HCT116 (cell line): ENCODE data around the gene TXNL1. TPM values are rescaled to one million over a fixed set of nuclear protein-coding genes. Genes with fewer than 3 reads are reported as not detected.

Experiments
- ATAC-seq: fragments of 200-7000 bp; cut with Tn5 transposase; 2 replicates; pipeline ENCODE4 v1.9.1; 2020; ENCODE audit warnings: mild to moderate bottlenecking, moderate library complexity
- BruUV-seq: library from RNA; stranded (reverse); fragments of 400-500 nt; replicated peaks from 2 replicates; lab custom pipeline; 2021; lab: Mats Ljungman, UMichigan
- CTCF ChIA-PET: fragments of 300-600 bp; sonication (Branson Sonifier 250); formaldehyde crosslinking; loops from one replicate; lab custom pipeline; 2021; ENCODE audit warnings: antibody characterized with exemption; lab: Charles Lee
- POLR2A ChIA-PET: fragments of 300-600, 350-600 bp; sonication (Branson Sonifier 250); formaldehyde crosslinking; loops from one replicate; lab custom pipeline; 2021; ENCODE audit warnings: antibody characterized with exemption; lab: Charles Lee
- RAD21 ChIA-PET, 2 experiments: fragments of 300-600 bp; sonication (Branson Sonifier 250); formaldehyde crosslinking; loops; one replicate each; lab custom pipeline; 2023; ENCODE audit warnings: low total read pairs in 2 of 2; ENCODE audit not compliant: uncharacterized antibody in 2 of 2, unreplicated experiment in 2 of 2, low non-redundant PET in 1 of 2; lab: Charles Lee
- DNase-seq: peaks from one replicate; pipeline ENCODE4 v3.0.0-alpha.2; 2010; ENCODE audit warnings: low read depth, low spot score
- H2AFZ ChIP-seq: fragments of 200-600 bp; shearing (Covaris generic), sonication (generic); 2 replicates; pipeline ENCODE4 v1.6.1; 2017; ENCODE audit warnings: low read depth, mixed run types, mixed read lengths, antibody characterized with exemption, low read length; ENCODE audit not compliant: poor library complexity, severe bottlenecking
- H3K27ac ChIP-seq: 2 replicates; pipeline ENCODE4 v1.5.1; 2012; ENCODE audit warnings: low read depth, low read length
- H3K27me3 ChIP-seq: fragments of 200-600 bp; sonication (generic); 2 replicates; pipeline ENCODE4 v1.6.1; 2016; ENCODE audit warnings: mixed run types, low read length, mixed read lengths; ENCODE audit not compliant: insufficient read depth
- H3K36me3 ChIP-seq, 2 experiments: fragments of 200-500 bp in 1 of 2; fragments of 200-600 bp in 1 of 2; sonication (Bioruptor generic) in 1 of 2; sonication (generic) in 1 of 2; 2 replicates each; pipeline versions ENCODE4 v1.5.1 to v1.6.1; 2014 to 2016; ENCODE audit warnings: low read length in 2 of 2, inconsistent platforms in 1 of 2, mixed read lengths in 1 of 2, mixed run types in 1 of 2; ENCODE audit not compliant: insufficient read depth in 2 of 2, control insufficient read depth in 1 of 2
- H3K4me1 ChIP-seq, 2 experiments: fragments of 200-600 bp in 1 of 2; sonication (generic) in 1 of 2; 2 replicates each; pipeline versions ENCODE4 v1.5.1 to v1.6.1; 2012 to 2017; ENCODE audit warnings: low read length in 2 of 2, inconsistent platforms in 1 of 2, mild to moderate bottlenecking in 1 of 2, mixed read lengths in 1 of 2, mixed run types in 1 of 2, moderate library complexity in 1 of 2; ENCODE audit not compliant: insufficient read depth in 2 of 2, control insufficient read depth in 1 of 2
- H3K4me2 ChIP-seq: fragments of 200-600 bp; sonication (generic); 2 replicates; pipeline ENCODE4 v1.6.1; 2017; ENCODE audit warnings: mixed run types, low read length, mixed read lengths
- H3K4me3 ChIP-seq, 2 experiments: fragments of 200-600 bp in 1 of 2; sonication (generic) in 1 of 2; replicated peaks in 1 of 2; 2 replicates each; pipeline ENCODE4 v1.5.1; 2011 to 2016; ENCODE audit warnings: low read length in 2 of 2, control low read depth in 1 of 2, low read depth in 1 of 2, mild to moderate bottlenecking in 1 of 2, mixed read lengths in 1 of 2, mixed run types in 1 of 2
- H3K79me2 ChIP-seq: fragments of 200-600 bp; sonication (generic); 2 replicates; pipeline ENCODE4 v1.6.1; 2017; ENCODE audit warnings: mild to moderate bottlenecking, mixed run types, low read length, moderate library complexity, mixed read lengths; ENCODE audit not compliant: insufficient read depth
- H3K9ac ChIP-seq: fragments of 200-600 bp; sonication (generic); 2 replicates; pipeline ENCODE4 v1.6.1; 2016; ENCODE audit warnings: low read length, mixed read lengths
- H3K9me2 ChIP-seq: fragments of 200-600 bp; sonication (generic), shearing (Covaris generic); 2 replicates; pipeline ENCODE4 v1.6.1; 2017; ENCODE audit warnings: mixed run types, mild to moderate bottlenecking, moderate library complexity; ENCODE audit not compliant: insufficient read depth
- H3K9me3 ChIP-seq, 2 experiments: fragments of 200-500 bp in 1 of 2; fragments of 200-600 bp in 1 of 2; sonication (Bioruptor generic) in 1 of 2; sonication (generic) in 1 of 2; 2 replicates each; pipeline ENCODE4 v1.6.1; 2014 to 2017; ENCODE audit warnings: low read length in 2 of 2, mixed read lengths in 2 of 2, inconsistent platforms in 1 of 2, low read depth in 1 of 2, mild to moderate bottlenecking in 1 of 2, mixed run types in 1 of 2, moderate library complexity in 1 of 2; ENCODE audit not compliant: control insufficient read depth in 1 of 2, insufficient read depth in 1 of 2
- H4K20me1 ChIP-seq: fragments of 200-600 bp; sonication (generic), shearing (Covaris generic); 2 replicates; pipeline ENCODE4 v1.6.1; 2017; ENCODE audit warnings: mixed run types, mild to moderate bottlenecking, moderate library complexity; ENCODE audit not compliant: insufficient read depth
- CBX3 ChIP-seq: IDR thresholded peaks from 2 replicates; pipeline ENCODE4 v1.6.1; 2012; ENCODE audit warnings: low read depth
- CEBPB ChIP-seq: IDR thresholded peaks from 2 replicates; pipeline ENCODE4 v1.6.1; 2012; ENCODE audit warnings: low read depth
- EGR1 ChIP-seq: IDR thresholded peaks from 2 replicates; pipeline ENCODE4 v1.6.1; 2012; ENCODE audit warnings: low read depth
- EZH2 ChIP-seq: fragments of 200-600 bp; sonication (generic); IDR thresholded peaks from 2 replicates; pipeline ENCODE4 v1.6.1; 2017; ENCODE audit warnings: antibody characterized with exemption, mixed run types
- JUND ChIP-seq: IDR thresholded peaks from 2 replicates; pipeline ENCODE4 v1.6.1; 2012
- POLR2A ChIP-seq: IDR thresholded peaks from 2 replicates; pipeline ENCODE4 v1.7.0; 2011; ENCODE audit warnings: borderline replicate concordance; ENCODE audit not compliant: insufficient read depth, insufficient read length; ENCODE audit errors: extremely low read depth
- POLR2AphosphoS5 ChIP-seq: IDR thresholded peaks from 2 replicates; pipeline ENCODE4 v1.6.1; 2011; ENCODE audit warnings: mild to moderate bottlenecking, low read depth, low read length, moderate library complexity
- RAD21 ChIP-seq: IDR thresholded peaks from 2 replicates; pipeline ENCODE4 v1.6.1; 2012; ENCODE audit warnings: low read depth, mild to moderate bottlenecking
- SP1 ChIP-seq: IDR thresholded peaks from 2 replicates; pipeline ENCODE4 v1.6.1; 2012; ENCODE audit warnings: low read depth
- SRF ChIP-seq: IDR thresholded peaks from 2 replicates; pipeline ENCODE4 v1.6.1; 2012; ENCODE audit warnings: low read depth
- TCF7L2 ChIP-seq: IDR thresholded peaks from 2 replicates; pipeline ENCODE4 v1.7.0; 2011; ENCODE audit warnings: borderline replicate concordance, inconsistent platforms; ENCODE audit not compliant: insufficient read depth, insufficient read length; ENCODE audit errors: extremely low read depth
- YY1 ChIP-seq: IDR thresholded peaks from 2 replicates; pipeline ENCODE4 v1.6.1; 2011; ENCODE audit warnings: low read length, low read depth, moderate library complexity, mild to moderate bottlenecking; ENCODE audit not compliant: insufficient replicate concordance; ENCODE audit errors: extremely low read depth
- ZNF274 ChIP-seq: fragments of 200-500 bp; sonication (Bioruptor generic); IDR thresholded peaks from 2 replicates; pipeline ENCODE4 v1.6.1; 2014; ENCODE audit warnings: mild to moderate bottlenecking, low read depth, low read length, inconsistent platforms
- intact Hi-C: fragments of 100-400 bp; cut with micrococcal nuclease; formaldehyde crosslinking; loops from 2 replicates; pipeline ENCODE4 v1.10.0; 2022
- total RNA-seq: library from RNA; stranded (reverse); gene quantifications from one replicate; pipeline ENCODE4 v1.2.1, GENCODE V29; 2021; ENCODE audit not compliant: unreplicated experiment
- TF ChIP-seq, protein P1 (sequence below): IDR thresholded peaks from 2 replicates; pipeline ENCODE4 v1.6.1; 2012
- TF ChIP-seq, protein P2 (sequence below), 3 experiments: fragments of 200-600 bp in 1 of 3; sonication (generic) in 1 of 3; IDR thresholded peaks in 2 of 3; conservative IDR thresholded peaks in 1 of 3; 2 replicates each; pipeline ENCODE4 v1.5.1; 2012 to 2017; ENCODE audit warnings: low read depth in 2 of 3, low read length in 2 of 3, antibody characterized with exemption in 1 of 3, borderline replicate concordance in 1 of 3, control low read depth in 1 of 3, mild to moderate bottlenecking in 1 of 3, mixed read lengths in 1 of 3, mixed run types in 1 of 3, moderate library complexity in 1 of 3; ENCODE audit not compliant: insufficient read depth in 1 of 3
- TF ChIP-seq, protein P3 (sequence below): IDR thresholded peaks from 2 replicates; pipeline ENCODE4 v1.6.1; 2012; ENCODE audit warnings: low read depth
- TF ChIP-seq, protein P4 (sequence below): IDR thresholded peaks from 2 replicates; pipeline ENCODE4 v1.6.1; 2011; ENCODE audit warnings: mild to moderate bottlenecking, low read length, moderate library complexity; ENCODE audit not compliant: insufficient replicate concordance; ENCODE audit errors: extremely low read depth

Gene TXNL1
- total RNA-seq, 1 experiment from 2014 or later: 86.5 TPM

DNA sequence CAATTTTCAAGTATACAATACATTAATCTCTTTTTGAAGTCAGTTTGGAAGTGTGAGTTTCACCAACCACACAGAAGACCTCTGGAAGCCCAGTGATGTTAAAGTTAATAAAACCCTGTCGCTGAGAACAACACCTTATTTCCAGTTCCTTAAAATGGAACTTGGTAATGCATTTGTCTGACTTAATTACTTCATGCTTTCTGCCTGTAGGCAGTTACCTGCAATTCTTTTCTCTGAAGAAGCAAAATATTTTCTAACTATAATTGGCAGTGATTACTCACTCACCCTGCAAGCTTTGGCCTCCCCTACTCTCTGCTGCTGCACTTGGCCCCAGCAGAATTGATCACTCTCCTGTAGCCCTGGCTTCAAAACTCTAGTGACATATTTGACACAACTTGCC is 81.5 kb downstream of the TXNL1 start:
- intact Hi-C loops: no loop called here
- H3K4me3 ChIP-seq: no peak overlapping the region
- no peak overlapping the region for H3K27ac ChIP-seq
- no peaks in the 10 kb centered on the region for H3K9me2 ChIP-seq
- TF ChIP-seq RAD21 (no peak), CBX3 (no peak), EGR1 (no peak), SP1 (no peak), ZNF274 (no peak), TCF7L2 (no peak), POLR2AphosphoS5 (no peak), SRF (no peak), EZH2 (no peak), YY1 (no peak), POLR2A (no peak), CEBPB (no peak), JUND (no peak)
- TF ChIP-seq, protein P1, sequence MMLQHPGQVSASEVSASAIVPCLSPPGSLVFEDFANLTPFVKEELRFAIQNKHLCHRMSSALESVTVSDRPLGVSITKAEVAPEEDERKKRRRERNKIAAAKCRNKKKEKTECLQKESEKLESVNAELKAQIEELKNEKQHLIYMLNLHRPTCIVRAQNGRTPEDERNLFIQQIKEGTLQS: no peak
- TF ChIP-seq, protein P2, sequence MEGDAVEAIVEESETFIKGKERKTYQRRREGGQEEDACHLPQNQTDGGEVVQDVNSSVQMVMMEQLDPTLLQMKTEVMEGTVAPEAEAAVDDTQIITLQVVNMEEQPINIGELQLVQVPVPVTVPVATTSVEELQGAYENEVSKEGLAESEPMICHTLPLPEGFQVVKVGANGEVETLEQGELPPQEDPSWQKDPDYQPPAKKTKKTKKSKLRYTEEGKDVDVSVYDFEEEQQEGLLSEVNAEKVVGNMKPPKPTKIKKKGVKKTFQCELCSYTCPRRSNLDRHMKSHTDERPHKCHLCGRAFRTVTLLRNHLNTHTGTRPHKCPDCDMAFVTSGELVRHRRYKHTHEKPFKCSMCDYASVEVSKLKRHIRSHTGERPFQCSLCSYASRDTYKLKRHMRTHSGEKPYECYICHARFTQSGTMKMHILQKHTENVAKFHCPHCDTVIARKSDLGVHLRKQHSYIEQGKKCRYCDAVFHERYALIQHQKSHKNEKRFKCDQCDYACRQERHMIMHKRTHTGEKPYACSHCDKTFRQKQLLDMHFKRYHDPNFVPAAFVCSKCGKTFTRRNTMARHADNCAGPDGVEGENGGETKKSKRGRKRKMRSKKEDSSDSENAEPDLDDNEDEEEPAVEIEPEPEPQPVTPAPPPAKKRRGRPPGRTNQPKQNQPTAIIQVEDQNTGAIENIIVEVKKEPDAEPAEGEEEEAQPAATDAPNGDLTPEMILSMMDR (IDR thresholded peaks at IDR 0.05 in 2 of 3, conservative IDR thresholded peaks at IDR 0.05 in 1 of 3; ENCODE audit: borderline replicate concordance in 1 of 3, insufficient read depth in 1 of 3, low read depth in 2 of 3, low read length in 2 of 3): no peak
- TF ChIP-seq, protein P3, sequence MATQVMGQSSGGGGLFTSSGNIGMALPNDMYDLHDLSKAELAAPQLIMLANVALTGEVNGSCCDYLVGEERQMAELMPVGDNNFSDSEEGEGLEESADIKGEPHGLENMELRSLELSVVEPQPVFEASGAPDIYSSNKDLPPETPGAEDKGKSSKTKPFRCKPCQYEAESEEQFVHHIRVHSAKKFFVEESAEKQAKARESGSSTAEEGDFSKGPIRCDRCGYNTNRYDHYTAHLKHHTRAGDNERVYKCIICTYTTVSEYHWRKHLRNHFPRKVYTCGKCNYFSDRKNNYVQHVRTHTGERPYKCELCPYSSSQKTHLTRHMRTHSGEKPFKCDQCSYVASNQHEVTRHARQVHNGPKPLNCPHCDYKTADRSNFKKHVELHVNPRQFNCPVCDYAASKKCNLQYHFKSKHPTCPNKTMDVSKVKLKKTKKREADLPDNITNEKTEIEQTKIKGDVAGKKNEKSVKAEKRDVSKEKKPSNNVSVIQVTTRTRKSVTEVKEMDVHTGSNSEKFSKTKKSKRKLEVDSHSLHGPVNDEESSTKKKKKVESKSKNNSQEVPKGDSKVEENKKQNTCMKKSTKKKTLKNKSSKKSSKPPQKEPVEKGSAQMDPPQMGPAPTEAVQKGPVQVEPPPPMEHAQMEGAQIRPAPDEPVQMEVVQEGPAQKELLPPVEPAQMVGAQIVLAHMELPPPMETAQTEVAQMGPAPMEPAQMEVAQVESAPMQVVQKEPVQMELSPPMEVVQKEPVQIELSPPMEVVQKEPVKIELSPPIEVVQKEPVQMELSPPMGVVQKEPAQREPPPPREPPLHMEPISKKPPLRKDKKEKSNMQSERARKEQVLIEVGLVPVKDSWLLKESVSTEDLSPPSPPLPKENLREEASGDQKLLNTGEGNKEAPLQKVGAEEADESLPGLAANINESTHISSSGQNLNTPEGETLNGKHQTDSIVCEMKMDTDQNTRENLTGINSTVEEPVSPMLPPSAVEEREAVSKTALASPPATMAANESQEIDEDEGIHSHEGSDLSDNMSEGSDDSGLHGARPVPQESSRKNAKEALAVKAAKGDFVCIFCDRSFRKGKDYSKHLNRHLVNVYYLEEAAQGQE: no peak
- TF ChIP-seq, protein P4, sequence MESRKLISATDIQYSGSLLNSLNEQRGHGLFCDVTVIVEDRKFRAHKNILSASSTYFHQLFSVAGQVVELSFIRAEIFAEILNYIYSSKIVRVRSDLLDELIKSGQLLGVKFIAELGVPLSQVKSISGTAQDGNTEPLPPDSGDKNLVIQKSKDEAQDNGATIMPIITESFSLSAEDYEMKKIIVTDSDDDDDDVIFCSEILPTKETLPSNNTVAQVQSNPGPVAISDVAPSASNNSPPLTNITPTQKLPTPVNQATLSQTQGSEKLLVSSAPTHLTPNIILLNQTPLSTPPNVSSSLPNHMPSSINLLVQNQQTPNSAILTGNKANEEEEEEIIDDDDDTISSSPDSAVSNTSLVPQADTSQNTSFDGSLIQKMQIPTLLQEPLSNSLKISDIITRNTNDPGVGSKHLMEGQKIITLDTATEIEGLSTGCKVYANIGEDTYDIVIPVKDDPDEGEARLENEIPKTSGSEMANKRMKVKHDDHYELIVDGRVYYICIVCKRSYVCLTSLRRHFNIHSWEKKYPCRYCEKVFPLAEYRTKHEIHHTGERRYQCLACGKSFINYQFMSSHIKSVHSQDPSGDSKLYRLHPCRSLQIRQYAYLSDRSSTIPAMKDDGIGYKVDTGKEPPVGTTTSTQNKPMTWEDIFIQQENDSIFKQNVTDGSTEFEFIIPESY: no peak
- ATAC-seq (no peak), DNase-seq (no peak)
- no peak overlapping the region for H3K9ac ChIP-seq
- H3K4me1 ChIP-seq: no peaks in the 10 kb centered on the region
- BruUV-seq: no TSS peak
- H3K27me3 ChIP-seq: peaks cover 7% of the 10 kb centered on the region; the same call in 1 of the 2 replicates
- ChIA-PET RAD21 (no interaction called here), POLR2A (no interaction called here), CTCF (no interaction called here)
- no peaks in the 10 kb centered on the region for H3K36me3 ChIP-seq
- H2AFZ ChIP-seq: no peak overlapping the region
- no peak overlapping the region for H3K4me2 ChIP-seq
- H3K79me2 ChIP-seq: no peaks in the 10 kb centered on the region
- H4K20me1 ChIP-seq: no peaks in the 10 kb centered on the region
- no peaks in the 10 kb centered on the region for H3K9me3 ChIP-seq
